NCI-H69 (cell line): ENCODE results near the gene OLFML3.
"Not testable (repeated sequence)": the region's sequence is repeated elsewhere in the genome, so short reads cannot be mapped to it uniquely, and the experiment has no call there.

ENCODE experiments used
- DNase-seq: peaks from one replicate; lab custom pipeline; 2025; lab: John Stamatoyannopoulos, UW

The OLFML3 gene

DNA sequence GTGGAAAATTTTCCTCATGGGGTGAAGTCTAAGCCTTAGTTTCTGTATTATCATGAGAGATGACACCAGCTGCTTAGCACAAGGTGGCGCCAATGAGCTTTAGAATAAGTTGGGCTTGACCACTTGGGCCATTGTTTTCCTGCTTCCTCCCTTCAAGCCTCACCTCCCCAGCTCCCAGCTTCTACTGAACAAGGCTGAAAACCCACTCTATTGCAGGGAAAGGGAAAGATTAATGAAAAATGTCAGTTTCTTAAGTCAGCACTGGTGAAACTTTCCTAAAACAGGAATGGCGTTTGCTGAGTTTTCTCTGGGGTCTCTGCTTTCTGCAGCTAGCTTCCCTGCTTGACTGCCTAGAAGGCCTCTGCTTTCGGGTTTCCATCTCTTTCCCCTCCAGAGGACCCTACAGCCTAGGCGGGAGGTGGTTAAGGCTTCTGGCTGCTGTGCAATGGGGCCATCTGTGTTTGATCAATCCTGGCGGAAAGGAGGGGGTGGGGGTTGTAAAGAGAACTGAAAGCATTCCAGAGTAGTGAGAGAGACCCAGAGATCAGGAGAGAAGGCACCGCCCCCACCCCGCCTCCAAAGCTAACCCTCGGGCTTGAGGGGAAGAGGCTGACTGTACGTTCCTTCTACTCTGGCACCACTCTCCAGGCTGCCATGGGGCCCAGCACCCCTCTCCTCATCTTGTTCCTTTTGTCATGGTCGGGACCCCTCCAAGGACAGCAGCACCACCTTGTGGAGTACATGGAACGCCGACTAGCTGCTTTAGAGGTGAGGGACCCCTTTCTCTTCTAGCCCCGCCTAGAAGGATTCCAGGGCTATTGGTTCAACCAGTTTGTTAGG lies at the start of gene OLFML3:
TSS of gene OLFML3 (plus strand) at position 612 of the 840 bp plus-strand sequence. CDS start at position 655, 43 bp downstream.
- peak; percentile 75 for DNase-seq

DNA sequence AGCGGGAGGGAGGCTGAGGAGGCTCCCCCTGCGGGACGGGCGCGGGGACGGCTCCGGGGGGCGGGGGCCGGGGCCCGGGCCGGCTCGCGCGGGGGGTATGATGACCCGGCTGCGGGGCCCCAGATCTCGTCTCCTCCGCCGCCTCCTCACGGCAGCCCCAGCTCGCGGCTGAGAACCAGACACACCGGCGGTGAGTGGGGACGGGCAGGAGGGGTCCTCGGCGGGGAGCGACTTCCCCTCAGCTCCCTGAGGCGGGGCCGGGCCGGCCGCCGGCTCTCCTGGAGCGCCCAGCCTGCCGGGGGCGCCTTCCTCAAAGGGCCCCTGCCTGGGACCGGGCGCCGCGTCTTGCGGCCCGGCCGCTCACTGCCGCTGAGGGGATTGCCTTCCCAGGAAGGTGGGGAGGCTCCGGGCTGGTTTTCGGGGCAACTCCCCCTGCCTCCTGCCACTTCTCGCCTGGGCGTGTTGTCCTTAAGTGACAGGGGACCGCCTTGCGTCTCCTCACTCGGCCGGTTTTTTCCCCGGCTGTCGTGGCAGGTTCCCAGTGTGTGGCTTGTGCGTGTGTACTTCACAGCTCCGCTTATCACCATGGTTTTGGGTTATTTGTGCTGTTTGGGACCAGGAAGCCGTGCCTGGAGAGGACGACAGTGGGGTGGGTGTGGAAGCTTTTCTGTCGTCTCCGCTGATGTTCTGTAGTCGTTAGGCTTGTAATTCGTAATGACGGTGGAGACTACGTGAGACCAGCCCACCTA lies 49.4 kb upstream of the OLFML3 start:
- DNase-seq: peak; percentile 59

DNA sequence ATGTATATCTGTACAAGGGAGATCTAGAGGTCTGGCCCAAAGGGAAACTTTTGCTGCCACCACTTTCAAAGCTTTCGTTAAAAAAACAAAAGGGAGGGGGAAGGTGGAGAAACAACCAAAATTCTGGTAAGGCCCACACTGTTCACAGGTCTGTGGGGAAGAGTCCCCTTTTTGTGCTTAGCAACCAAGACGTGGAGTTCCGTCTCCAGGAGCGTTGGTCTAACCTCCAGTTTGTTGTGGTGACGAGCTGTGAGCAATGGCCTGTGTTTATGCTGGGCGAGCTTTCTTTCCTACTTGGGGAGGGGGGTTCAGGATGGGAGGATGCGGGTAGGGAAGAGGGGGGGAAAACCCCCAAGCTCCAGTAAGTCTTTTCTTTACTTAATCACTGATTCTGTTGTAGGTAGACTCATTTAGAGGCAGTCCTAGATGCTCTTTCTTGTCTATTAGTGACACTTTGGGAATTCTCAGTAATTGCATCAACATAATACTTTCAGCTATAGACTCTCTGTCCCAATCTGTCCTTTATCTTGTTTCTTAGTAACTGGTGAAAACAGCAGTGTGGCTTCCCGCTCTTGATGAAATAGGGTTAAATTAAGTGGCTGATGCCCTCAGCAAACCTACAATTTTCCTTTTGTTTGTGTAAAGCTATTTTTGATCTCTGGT lies 48.6 kb upstream of the OLFML3 start:
- peak; percentile 18 for DNase-seq

GRCh38 chr1:113931451-113931851 lies 47.8 kb upstream of the OLFML3 start:
- no peak for DNase-seq

GRCh38 chr1:113934006-113934405 lies 45.3 kb upstream of the OLFML3 start:
- no peak for DNase-seq

GRCh38 chr1:113934511-113935055 lies 44.7 kb upstream of the OLFML3 start:
- no peak for DNase-seq

DNA sequence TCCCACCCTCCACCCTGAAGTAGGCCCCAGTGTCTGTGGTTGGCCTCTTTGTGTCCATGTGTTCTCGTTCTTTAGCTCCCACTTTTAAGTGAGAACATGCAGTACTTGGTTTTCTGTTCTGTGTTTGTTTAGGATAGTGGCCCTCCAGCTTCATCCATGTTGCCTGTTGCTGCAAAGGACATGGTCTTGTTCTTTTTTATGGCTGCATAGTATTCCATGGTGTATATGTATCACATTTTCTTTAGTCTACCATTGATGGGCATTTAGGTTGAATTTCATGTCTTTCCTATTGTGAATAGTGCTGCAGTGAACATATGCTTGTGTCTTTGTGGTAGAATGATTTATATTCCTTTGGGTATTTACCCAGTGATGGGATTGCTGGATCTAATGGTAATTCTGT lies 44.1 kb upstream of the OLFML3 start:
- DNase-seq: no peak

DNA sequence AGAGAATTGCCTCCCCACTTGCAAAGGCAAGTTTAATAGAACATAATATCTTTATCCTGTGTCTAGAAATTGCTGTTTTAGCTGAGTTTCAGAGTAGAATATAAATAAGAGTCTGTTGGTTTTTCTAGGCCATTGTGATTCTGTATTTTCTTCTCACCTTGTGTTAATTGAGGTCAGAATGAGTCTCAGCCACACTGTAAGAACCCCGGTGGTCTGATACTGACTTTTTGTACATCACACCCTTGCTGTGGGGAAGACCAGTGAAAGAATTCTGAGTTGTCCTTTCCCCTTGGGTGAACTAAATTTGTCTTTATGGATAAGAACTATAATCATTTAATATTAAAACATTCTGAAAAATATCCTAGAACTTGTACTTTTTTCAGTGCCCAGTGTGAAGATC lies 43.3 kb upstream of the OLFML3 start:
- DNase-seq: no peak

GRCh38 chr1:113937146-113937545 lies 42.1 kb upstream of the OLFML3 start:
- no peak for DNase-seq

- no peak for DNase-seq
Measured at GRCh38 chr1:113938192-113938591, 41.1 kb upstream of the OLFML3 start.

- no peak for DNase-seq
Measured at GRCh38 chr1:113940365-113941244, 38.7 kb upstream of the OLFML3 start.

DNA sequence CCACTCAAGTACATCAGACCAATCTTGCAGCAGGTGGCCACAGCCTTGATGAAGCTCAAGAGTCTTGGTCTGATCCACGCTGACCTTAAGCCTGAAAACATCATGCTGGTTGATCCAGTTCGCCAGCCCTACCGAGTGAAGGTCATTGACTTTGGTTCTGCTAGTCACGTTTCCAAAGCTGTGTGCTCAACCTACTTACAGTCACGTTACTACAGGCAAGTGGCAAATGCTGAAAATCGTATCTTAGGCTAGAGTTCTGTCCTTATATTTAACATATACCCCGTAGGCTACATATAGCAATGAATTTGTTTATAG lies 38.1 kb upstream of the OLFML3 start:
- no peak for DNase-seq

DNA sequence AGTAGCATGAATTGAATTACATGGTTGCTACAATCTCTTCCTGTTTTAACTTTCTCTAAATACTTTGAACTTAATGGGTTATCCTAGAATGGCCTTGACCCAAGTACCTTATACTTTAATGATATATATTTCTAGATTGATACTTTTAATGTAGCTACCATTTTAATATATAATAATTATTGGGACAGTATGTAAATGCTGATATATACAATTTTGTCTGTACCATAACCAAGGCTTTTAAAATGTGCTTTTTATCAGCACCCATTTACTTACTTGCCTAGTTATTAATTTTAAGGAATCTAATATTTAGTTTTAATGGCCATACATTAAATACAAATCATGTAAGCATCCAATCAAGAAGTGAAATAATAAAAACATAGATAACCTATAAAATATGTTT lies 36.7 kb upstream of the OLFML3 start:
- no peak for DNase-seq

DNA sequence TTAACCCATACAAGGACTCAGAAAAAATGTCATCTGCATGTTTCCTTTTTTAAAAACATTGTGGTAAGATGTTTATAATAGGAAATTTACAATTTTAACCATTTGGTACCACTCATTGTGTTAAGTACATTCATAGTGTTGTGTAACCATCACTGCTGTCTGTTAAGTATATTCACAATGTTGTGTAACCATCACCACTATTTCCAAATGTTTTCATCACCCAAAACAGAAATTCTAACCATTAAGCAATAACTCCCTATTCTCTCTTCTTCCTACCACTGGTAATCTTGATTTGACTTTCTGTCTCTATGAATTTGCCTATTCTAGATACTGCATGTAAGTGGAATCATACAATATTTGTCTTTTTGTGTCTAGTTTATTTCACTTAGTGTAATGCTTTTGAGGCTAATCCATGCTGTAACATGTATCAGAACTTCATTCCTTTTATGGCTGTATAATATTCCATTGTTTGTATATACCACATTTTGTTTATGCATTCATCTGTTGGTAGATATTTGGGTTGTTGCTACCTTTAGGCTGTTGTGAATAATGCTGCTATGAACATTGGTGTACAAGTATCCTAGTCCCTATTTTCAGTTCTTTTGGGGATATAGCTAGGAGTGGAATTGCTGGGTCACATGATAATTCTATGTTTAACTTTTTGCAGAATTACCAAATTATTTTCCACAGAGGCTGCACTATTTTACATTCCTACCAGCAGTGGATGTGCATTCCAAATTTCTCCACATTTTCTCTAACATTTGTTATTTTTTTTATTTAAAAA lies 36.1 kb upstream of the OLFML3 start:
- no peak for DNase-seq

DNA sequence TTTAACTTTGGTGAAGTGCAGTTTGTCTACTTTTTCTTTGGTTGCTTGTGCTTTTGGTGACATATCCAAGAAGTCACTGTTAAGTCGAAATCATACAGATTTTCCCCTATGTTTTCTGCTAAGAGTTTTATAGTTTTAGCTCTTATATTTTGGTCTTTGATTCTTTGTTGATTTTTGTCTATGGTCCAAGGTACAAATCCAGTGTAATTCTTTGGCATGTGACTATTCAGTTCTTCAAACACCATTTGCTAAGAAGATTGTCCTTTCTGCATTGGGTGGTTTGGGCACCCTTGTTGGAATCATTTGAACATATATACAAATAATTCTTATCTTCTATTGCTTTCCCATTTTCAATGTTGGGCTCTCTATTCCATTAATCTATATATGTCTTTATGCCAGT lies 33.9 kb upstream of the OLFML3 start:
- no peak for DNase-seq

- no peak for DNase-seq
Measured at GRCh38 chr1:113946112-113946511, 33.2 kb upstream of the OLFML3 start.

- DNase-seq: peak; percentile 4
Measured at GRCh38 chr1:113946678-113947387, 32.4 kb upstream of the OLFML3 start.

DNA sequence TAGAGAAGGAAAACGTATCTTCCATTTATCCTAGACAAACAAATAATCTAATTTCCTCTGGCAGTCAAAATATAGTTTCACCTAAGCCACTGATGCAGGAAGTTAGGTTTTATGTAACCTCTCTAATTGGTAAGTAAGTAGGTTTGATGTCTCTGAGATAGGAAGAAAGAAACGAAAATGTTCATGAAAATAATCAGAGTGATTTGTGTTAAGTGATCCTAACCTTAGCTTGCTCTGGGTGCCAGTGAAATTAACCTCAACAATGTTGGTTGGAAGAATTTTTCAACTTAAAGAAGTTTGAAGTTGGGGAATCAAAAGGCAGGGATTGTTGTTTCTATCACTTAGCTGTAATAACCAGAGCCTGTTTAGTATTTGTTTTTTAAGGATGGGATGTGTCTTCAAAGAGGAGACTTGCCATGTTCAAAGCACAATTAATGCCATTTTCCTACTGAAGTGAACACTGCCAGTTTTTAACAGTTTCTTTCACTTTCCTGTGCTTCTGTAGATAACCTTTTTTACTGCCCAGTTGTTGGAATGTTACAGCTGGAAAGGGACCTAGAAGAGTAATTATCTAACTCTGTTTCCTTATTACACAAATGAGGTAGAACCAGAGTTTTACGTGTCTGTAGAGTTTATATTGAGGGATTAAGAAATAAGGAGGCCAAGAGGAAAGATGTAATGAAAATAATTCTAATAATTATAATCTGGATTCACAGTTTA lies 31.7 kb upstream of the OLFML3 start:
- DNase-seq: no peak

- DNase-seq: not testable (repeated sequence)
Measured at GRCh38 chr1:113948151-113948550, 31.1 kb upstream of the OLFML3 start.
